Spleen (tissue), 11 donors: Measurements from ENCODE around the gene CHAD. TPM values are rescaled to one million over a fixed set of nuclear protein-coding genes. Genes with fewer than 3 reads are reported as not detected.

ENCODE experiments used
- DNase-seq: peaks from one replicate; pipeline ENCODE4 v3.0.0-alpha.2; 2020
- H3K27ac ChIP-seq, 8 donors: fragments of 200-600 bp; sonication (generic) in 7 of 8; 1 replicate in 4 of 8; 2 replicates in 4 of 8; pipeline versions ENCODE4 v1.5.0 to v1.8.0; 2016 to 2021; ENCODE audit warnings: inconsistent platforms in 4 of 8, mild to moderate bottlenecking in 4 of 8, moderate library complexity in 1 of 8
- H3K27me3 ChIP-seq, 7 donors: fragments of 200-600 bp; sonication (generic) in 6 of 7; replicated peaks in 1 of 7; 1 replicate in 4 of 7; 2 replicates in 3 of 7; pipeline versions ENCODE4 v1.5.0 to v1.8.0; 2016 to 2021; ENCODE audit warnings: inconsistent platforms in 3 of 7, mild to moderate bottlenecking in 1 of 7
- H3K36me3 ChIP-seq, 6 donors: fragments of 200-600 bp; sonication (generic) in 5 of 6; 1 replicate in 4 of 6; 2 replicates in 2 of 6; pipeline versions ENCODE4 v1.5.0 to v1.8.0; 2016 to 2021; ENCODE audit warnings: inconsistent platforms in 2 of 6
- H3K4me1 ChIP-seq, 6 donors: fragments of 200-600 bp; sonication (generic) in 5 of 6; 1 replicate in 3 of 6; 2 replicates in 3 of 6; pipeline versions ENCODE4 v1.5.0 to v1.8.0; 2016 to 2021; ENCODE audit warnings: inconsistent platforms in 3 of 6
- H3K4me3 ChIP-seq, 8 donors: fragments of 200-600 bp; sonication (generic) in 7 of 8; 1 replicate in 4 of 8; 2 replicates in 4 of 8; pipeline versions ENCODE4 v1.5.0 to v1.8.0; 2016 to 2021; ENCODE audit warnings: inconsistent platforms in 4 of 8, mild to moderate bottlenecking in 4 of 8, moderate library complexity in 2 of 8
- H3K9me3 ChIP-seq, 8 donors: fragments of 200-600 bp; sonication (generic) in 7 of 8; 1 replicate in 4 of 8; 2 replicates in 4 of 8; pipeline versions ENCODE4 v1.5.0 to v1.8.0; 2016 to 2021; ENCODE audit warnings: inconsistent platforms in 4 of 8
- CTCF ChIP-seq, 11 experiments: fragments of 200-600 bp in 7 of 11; fragments of 450-650 bp in 4 of 11; sonication (generic) in 4 of 11; IDR thresholded peaks in 8 of 11; conservative IDR thresholded peaks in 3 of 11; 1 replicate in 7 of 11; 2 replicates in 4 of 11; pipeline versions ENCODE4 v1.4.0 to v1.8.0; 2016 to 2021; ENCODE audit warnings: antibody characterized with exemption in 11 of 11, inconsistent platforms in 4 of 11, mild to moderate bottlenecking in 1 of 11
- POLR2A ChIP-seq, 3 donors: fragments of 450-650 bp; IDR thresholded peaks; one replicate each; pipeline ENCODE4 v1.5.1; 2017; ENCODE audit warnings: antibody characterized with exemption in 3 of 3, mild to moderate bottlenecking in 1 of 3
- POLR2AphosphoS5 ChIP-seq, 3 donors: sonication (generic); formaldehyde crosslinking; IDR thresholded peaks; one replicate each; pipeline ENCODE4 v1.5.1; 2017; ENCODE audit warnings: antibody characterized with exemption in 3 of 3
- WGBS, 5 donors: extraction: QIAGEN DNeasy Blood & Tissue Kit in 3 of 5; methylation state at CpG; one replicate each; pipeline versions ENCODE4 v1.1.5 to v1.1.7; 2013 to 2018; 5-methylcytosine and 5-hydroxymethylcytosine counted together
- intact Hi-C: fragments of 100-400 bp; cut with DNase I; formaldehyde crosslinking; loops from one replicate; pipeline ENCODE4 v1.15.0; 2023; ENCODE audit warnings: low total_unique reads
- polyA plus RNA-seq, 3 donors: library from polyadenylated mRNA; stranded (reverse); fragments of 200-250 nt; gene quantifications; one replicate each; pipeline ENCODE4 v1.2.1, GENCODE V29; 2013
- total RNA-seq, 7 donors: library from RNA; depleted of rRNA in 3 of 7; stranded (reverse); fragments of >200 nt in 3 of 7; fragmentation: NEBNext Ultra II Directional in 4 of 7; extraction: Animal tissue kit (Norgen Biotek cat#: 25700) in 4 of 7; gene quantifications; one replicate each; pipeline versions ENCODE4 v1.1.0 to v1.2.1, GENCODE V29; 2016 to 2021
- donor health status: healthy with polysubstance abuse.
- donor health status: DM: no; HTN: no; CAD: no; lungs with moderate emphysema.
- donor health status: DM: no; HTN: no; CAD: no.
- donor health status: Bipolar disorder and iron deficiency.
- donor health status: healthy.
- donor health status: DM: no; HTN: no; CAD: no.
- donor health status: DM: yes; HTN: yes; CAD: no.

Gene CHAD
- total and polyA plus RNA-seq, 10 donors: 0.39 TPM; not detected in 9

GRCh38 chr17:50481648-50482047 is 13.0 kb upstream of the CHAD start:
- 80 to 91% (median 88%) methylated on average over 4 of the region's 4 CpGs for whole genome bisulfite sequencing, 5 donors
- peaks cover 18 to 49% (median 42%) of the 10 kb centered on the region in 6 donors for H3K4me1 ChIP-seq
- intact Hi-C loops: no loop called here
- peak overlapping the region in 4 of 8 donors; percentile 15 to 89 (median 43) for H3K27ac ChIP-seq
- no peaks in the 10 kb centered on the region for H3K9me3 ChIP-seq
- H3K36me3 ChIP-seq: peaks cover 0 to 51% (median 33%) of the 10 kb centered on the region in 6 donors
- no peaks in the 10 kb centered on the region for H3K27me3 ChIP-seq
- H3K4me3 ChIP-seq: no peak overlapping the region
- no peak for DNase-seq
- no peak for TF ChIP-seq CTCF (IDR thresholded peaks at IDR 0.05 in 8 of 11, conservative IDR thresholded peaks at IDR 0.05 in 3 of 11)
- no peak for TF ChIP-seq POLR2AphosphoS5 (IDR thresholded peaks at IDR 0.05)
- TF ChIP-seq POLR2A (IDR thresholded peaks at IDR 0.05): no peak

GRCh38 chr17:50480854-50481490 is 12.3 kb upstream of the CHAD start:
- WGBS, 5 donors: 73 to 91% (median 84%) methylated on average over 2 of the region's 2 CpGs
- no peaks in the 10 kb centered on the region for H3K27me3 ChIP-seq
- DNase-seq: no peak
- peaks cover 0 to 44% (median 33%) of the 10 kb centered on the region in 6 donors for H3K36me3 ChIP-seq
- intact Hi-C loops: no loop called here
- no peaks in the 10 kb centered on the region for H3K9me3 ChIP-seq
- H3K27ac ChIP-seq: peak overlapping the region in 6 of 8 donors; percentile 8 to 89 (median 29)
- H3K4me1 ChIP-seq: peaks cover 18 to 49% (median 42%) of the 10 kb centered on the region in 6 donors
- TF ChIP-seq POLR2A (IDR thresholded peaks at IDR 0.05) (no peak), CTCF (IDR thresholded peaks at IDR 0.05 in 8 of 11, conservative IDR thresholded peaks at IDR 0.05 in 3 of 11) (no peak), POLR2AphosphoS5 (IDR thresholded peaks at IDR 0.05) (no peak)
- no peak overlapping the region for H3K4me3 ChIP-seq

GRCh38 chr17:50480142-50480764 is 11.6 kb upstream of the CHAD start:
- Histone ChIP-seq H3K4me3 (peak overlapping the region in 1 of 8 donors; percentile 79), H3K36me3 (peaks cover 0 to 37% (median 28%) of the 10 kb centered on the region in 6 donors), H3K27ac (peak overlapping the region in 6 of 8 donors; percentile 16 to 92 (median 88)), H3K27me3 (no peaks in the 10 kb centered on the region), H3K9me3 (no peaks in the 10 kb centered on the region), H3K4me1 (peaks cover 18 to 49% (median 42%) of the 10 kb centered on the region in 6 donors)
- intact Hi-C loops: no loop called here
- no peak for TF ChIP-seq POLR2A (IDR thresholded peaks at IDR 0.05)
- TF ChIP-seq CTCF (IDR thresholded peaks at IDR 0.05 in 8 of 11, conservative IDR thresholded peaks at IDR 0.05 in 3 of 11): no peak
- TF ChIP-seq POLR2AphosphoS5 (IDR thresholded peaks at IDR 0.05): no peak
- DNase-seq: peak; percentile 2
- 82 to 90% (median 88%) methylated on average over 7 of the region's 7 CpGs for WGBS, 5 donors
